Measurements from ENCODE around the gene TRIM28.

GRCh38 chr19:58516964-58517833, 26.7 kb upstream of the TRIM28 start:
- TF ChIP-seq, protein P1, sequence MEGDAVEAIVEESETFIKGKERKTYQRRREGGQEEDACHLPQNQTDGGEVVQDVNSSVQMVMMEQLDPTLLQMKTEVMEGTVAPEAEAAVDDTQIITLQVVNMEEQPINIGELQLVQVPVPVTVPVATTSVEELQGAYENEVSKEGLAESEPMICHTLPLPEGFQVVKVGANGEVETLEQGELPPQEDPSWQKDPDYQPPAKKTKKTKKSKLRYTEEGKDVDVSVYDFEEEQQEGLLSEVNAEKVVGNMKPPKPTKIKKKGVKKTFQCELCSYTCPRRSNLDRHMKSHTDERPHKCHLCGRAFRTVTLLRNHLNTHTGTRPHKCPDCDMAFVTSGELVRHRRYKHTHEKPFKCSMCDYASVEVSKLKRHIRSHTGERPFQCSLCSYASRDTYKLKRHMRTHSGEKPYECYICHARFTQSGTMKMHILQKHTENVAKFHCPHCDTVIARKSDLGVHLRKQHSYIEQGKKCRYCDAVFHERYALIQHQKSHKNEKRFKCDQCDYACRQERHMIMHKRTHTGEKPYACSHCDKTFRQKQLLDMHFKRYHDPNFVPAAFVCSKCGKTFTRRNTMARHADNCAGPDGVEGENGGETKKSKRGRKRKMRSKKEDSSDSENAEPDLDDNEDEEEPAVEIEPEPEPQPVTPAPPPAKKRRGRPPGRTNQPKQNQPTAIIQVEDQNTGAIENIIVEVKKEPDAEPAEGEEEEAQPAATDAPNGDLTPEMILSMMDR (IDR thresholded peaks at IDR 0.05; ENCODE audit: low read depth, low read length, missing input control): no peak
- TF ChIP-seq EGR1 (IDR thresholded peaks at IDR 0.05; ENCODE audit: low read depth in 2 of 2) (no peak), SP1 (IDR thresholded peaks at IDR 0.05) (no peak)
